Measurements from ENCODE around the gene KCTD16.

KCTD16 gene

DNA sequence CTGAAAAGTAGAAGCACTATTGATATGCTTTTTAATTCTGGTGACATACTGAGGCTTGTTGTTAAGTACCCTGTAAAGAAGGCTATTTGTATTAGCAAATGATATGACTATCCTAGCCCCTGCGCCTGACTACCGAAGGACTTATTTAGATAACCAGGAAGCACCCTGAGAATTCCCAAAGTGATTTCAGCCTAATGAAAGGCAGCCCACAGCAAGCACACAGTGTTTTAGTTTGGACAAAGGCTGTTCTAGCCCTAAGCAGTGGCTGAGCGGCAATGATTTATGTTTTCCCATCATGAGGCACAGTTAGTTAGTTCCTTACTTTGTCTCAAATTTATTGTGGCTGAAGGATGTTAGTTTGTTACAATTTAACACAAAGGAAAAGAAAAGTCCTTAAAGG is 235.3 kb downstream of the KCTD16 start:
- H3K4me3 ChIP-seq (ENCODE audit: low read depth, low read length): no peak overlapping the region
- TF ChIP-seq, protein P1, sequence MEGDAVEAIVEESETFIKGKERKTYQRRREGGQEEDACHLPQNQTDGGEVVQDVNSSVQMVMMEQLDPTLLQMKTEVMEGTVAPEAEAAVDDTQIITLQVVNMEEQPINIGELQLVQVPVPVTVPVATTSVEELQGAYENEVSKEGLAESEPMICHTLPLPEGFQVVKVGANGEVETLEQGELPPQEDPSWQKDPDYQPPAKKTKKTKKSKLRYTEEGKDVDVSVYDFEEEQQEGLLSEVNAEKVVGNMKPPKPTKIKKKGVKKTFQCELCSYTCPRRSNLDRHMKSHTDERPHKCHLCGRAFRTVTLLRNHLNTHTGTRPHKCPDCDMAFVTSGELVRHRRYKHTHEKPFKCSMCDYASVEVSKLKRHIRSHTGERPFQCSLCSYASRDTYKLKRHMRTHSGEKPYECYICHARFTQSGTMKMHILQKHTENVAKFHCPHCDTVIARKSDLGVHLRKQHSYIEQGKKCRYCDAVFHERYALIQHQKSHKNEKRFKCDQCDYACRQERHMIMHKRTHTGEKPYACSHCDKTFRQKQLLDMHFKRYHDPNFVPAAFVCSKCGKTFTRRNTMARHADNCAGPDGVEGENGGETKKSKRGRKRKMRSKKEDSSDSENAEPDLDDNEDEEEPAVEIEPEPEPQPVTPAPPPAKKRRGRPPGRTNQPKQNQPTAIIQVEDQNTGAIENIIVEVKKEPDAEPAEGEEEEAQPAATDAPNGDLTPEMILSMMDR (IDR thresholded peaks at IDR 0.05; ENCODE audit: borderline replicate concordance, insufficient read depth, low read depth, low read length): no peak

DNA sequence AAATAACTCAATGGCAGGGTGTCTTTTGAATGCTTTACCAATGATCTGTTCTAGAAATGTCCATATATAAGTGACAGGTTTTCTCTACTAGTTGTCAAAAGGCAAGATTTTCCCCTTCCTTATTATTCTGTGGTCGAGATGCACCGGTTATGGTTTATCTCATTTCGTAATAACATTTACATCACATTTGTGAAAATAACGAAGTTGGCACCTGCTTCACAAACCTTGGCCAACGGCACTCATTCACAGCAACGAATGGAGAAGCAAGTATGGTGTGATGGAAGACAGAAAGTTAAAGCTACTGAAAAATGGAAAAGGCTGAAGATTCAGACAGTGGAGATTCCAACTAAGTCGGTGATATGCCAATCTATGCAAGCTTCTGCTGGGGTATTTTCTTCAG is 235.8 kb downstream of the KCTD16 start:
- TF ChIP-seq, protein P1 (IDR thresholded peaks at IDR 0.05; ENCODE audit: borderline replicate concordance, insufficient read depth, low read depth, low read length): no peak
- H3K4me3 ChIP-seq (ENCODE audit: low read depth, low read length): no peak overlapping the region

DNA sequence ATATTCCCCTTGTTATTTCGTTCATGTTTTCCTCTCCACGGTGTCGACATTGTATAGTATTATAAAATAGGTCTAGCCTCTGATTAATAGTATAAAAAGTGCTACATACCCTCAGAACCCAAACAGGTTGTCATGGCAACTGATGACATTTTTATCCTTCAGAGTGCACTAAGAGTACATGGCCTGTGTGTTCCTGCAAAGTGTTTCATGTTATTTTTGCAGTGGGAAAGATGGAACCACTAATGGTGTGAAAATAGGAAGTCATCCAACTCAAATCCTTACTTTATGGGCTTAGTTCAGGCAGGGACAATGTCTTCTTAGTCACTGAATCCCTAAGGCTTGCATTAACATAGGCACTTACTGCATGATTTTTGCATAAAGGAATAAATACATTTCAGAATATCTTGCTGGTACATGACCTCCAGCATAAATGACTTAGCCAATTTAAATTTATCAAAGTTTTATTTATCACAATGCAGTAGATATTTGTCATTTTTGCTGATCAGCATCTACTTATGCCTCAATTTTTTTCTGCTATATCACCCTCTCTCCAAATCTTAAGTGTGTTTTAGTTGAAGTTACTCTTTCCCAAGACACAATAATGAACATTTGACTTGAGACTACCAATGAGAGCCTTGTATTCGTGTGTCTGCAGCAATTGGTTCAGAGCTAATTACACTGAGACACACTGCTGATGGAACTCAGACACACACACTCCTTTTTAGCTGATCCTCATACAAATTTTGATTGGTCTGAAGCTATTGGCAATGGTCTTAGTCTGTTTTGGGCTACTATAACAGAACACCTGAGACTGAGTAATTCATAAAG is 243.7 kb downstream of the KCTD16 start:
- TF ChIP-seq, protein P1 (IDR thresholded peaks at IDR 0.05; ENCODE audit: borderline replicate concordance, insufficient read depth, low read depth, low read length): no peak
- no peak overlapping the region for H3K4me3 ChIP-seq (ENCODE audit: low read depth, low read length)

DNA sequence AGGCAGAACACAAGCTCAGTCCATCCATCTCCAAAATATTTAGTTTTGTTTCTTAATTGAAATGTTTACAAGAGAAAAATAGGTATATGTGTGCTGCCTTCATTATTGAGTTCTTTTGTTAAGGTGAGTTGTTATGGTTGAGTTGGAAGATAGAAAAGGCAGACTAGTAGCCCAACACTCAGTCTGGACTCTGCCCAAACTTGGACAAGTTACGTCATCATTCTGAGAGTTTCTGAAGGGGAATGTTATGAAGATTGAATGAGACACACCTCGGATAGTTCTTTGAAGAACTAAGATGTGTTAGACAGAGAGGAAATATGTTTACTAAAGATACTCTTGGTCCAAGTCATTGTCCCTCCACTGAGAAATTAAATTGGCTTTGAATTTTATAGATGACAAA is 245.5 kb downstream of the KCTD16 start:
- H3K4me3 ChIP-seq (ENCODE audit: low read depth, low read length): no peak overlapping the region
- TF ChIP-seq, protein P1 (IDR thresholded peaks at IDR 0.05; ENCODE audit: borderline replicate concordance, insufficient read depth, low read depth, low read length): no peak

DNA sequence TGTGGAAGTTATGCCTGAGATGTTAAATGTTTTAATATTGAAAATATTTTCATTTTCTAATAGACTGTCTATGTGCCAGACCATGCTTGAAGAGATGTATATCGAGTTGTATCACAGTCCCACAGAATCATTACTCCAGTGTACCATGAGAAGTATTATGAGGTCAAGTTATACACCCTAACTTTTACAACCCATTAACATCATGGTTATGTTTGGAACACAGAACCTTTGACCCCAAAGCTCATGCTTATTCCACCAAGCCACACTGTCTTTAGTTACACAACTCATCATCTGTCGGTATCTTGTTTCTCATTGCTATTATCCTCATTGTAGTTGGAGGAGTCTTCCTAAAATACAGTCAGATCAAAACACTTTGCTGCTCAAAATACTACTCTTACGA is 248.0 kb downstream of the KCTD16 start:
- no peak overlapping the region for H3K4me3 ChIP-seq (ENCODE audit: low read depth, low read length)
- TF ChIP-seq, protein P1 (IDR thresholded peaks at IDR 0.05; ENCODE audit: borderline replicate concordance, insufficient read depth, low read depth, low read length): no peak

DNA sequence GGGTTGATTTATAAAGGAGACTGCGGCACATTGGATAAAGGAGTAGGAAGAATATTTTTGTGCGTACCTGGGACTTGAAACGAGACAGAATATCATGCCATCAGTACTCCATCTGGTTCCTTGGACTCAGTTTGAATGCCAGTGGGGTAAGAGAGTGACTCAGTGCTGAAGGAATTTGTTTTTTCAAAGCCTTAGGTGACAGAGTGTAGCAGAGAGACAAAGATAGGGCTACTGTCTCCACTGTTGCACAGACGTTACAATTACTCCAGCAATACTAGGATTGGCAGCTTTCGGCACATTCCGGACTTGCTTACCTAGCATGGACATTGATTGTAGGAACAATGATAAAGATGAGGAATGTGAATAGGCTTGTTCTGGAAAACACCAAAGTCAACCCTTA is 250.7 kb downstream of the KCTD16 start:
- TF ChIP-seq, protein P1 (IDR thresholded peaks at IDR 0.05; ENCODE audit: borderline replicate concordance, insufficient read depth, low read depth, low read length): no peak
- H3K4me3 ChIP-seq (ENCODE audit: low read depth, low read length): no peak overlapping the region

Measured in GM12875 (cell line).